NCI-H1694 treated with DMSO at 0.1 percent for 48 hours (cell line): ENCODE measurements around the gene XXYLT1.
A peak's percentile ranks its signal among the peaks of the same experiment; 100 is the strongest.

Experiments
- DNase-seq: peaks from one replicate; lab custom pipeline; 2025; lab: John Stamatoyannopoulos, UW

XXYLT1 gene

GRCh38 chr3:195077611-195078540, 193.1 kb downstream of the XXYLT1 start:
- peak; percentile 55 for DNase-seq

- DNase-seq: no peak
Observed at GRCh38 chr3:195076981-195077610, 193.9 kb downstream of the XXYLT1 start.

GRCh38 chr3:195075941-195076875, 194.8 kb downstream of the XXYLT1 start:
- peak; percentile 83 for DNase-seq

- DNase-seq: no peak
Observed at GRCh38 chr3:195075199-195075940, 195.6 kb downstream of the XXYLT1 start.

- DNase-seq: no peak
Observed at GRCh38 chr3:195073866-195074860, 196.8 kb downstream of the XXYLT1 start.

- no peak for DNase-seq
Observed at GRCh38 chr3:195072916-195073564, 197.9 kb downstream of the XXYLT1 start.

- no peak for DNase-seq
Observed at GRCh38 chr3:195071916-195072820, 198.8 kb downstream of the XXYLT1 start.

GRCh38 chr3:195071011-195071728, 199.8 kb downstream of the XXYLT1 start:
- DNase-seq: no peak

- no peak for DNase-seq
Observed at GRCh38 chr3:195070336-195070735, 200.6 kb downstream of the XXYLT1 start.

GRCh38 chr3:195069501-195070251, 201.3 kb downstream of the XXYLT1 start:
- no peak for DNase-seq

- DNase-seq: no peak
Observed at GRCh38 chr3:195068084-195069080, 202.6 kb downstream of the XXYLT1 start.

- DNase-seq: no peak
Observed at GRCh38 chr3:195066441-195066841, 204.5 kb downstream of the XXYLT1 start.

- no peak for DNase-seq
Observed at GRCh38 chr3:195065864-195066185, 205.1 kb downstream of the XXYLT1 start.

GRCh38 chr3:195065142-195065863, 205.7 kb downstream of the XXYLT1 start:
- no peak for DNase-seq

GRCh38 chr3:195064300-195064931, 206.5 kb downstream of the XXYLT1 start:
- no peak for DNase-seq
